Activated T-helper 1 cell treated with anti-CD3 and anti-CD28 coated beads, Interleukin-2, amount 50 U/mL, for 16 hours (primary cell): ENCODE data around the gene BTBD9.

Source experiments
- DNase-seq, 2 donors: peaks; one replicate each; pipeline ENCODE4 v3.0.0-alpha.2; 2020; ENCODE audit warnings: low read depth in 1 of 2, low spot score in 1 of 2

Gene BTBD9

GRCh38 chr6:38212579-38212978 lies 427.1 kb downstream of the BTBD9 start:
- no peak for DNase-seq

GRCh38 chr6:38212116-38212515 lies 427.6 kb downstream of the BTBD9 start:
- no peak for DNase-seq

GRCh38 chr6:38209371-38210260 lies 430.1 kb downstream of the BTBD9 start:
- no peak for DNase-seq

- no peak for DNase-seq
Measured at GRCh38 chr6:38208028-38208427, 431.7 kb downstream of the BTBD9 start.

GRCh38 chr6:38207375-38207774 lies 432.4 kb downstream of the BTBD9 start:
- DNase-seq = no peak

- no peak for DNase-seq
Measured at GRCh38 chr6:38198219-38198618, 441.5 kb downstream of the BTBD9 start.

GRCh38 chr6:38195113-38195635 lies 444.6 kb downstream of the BTBD9 start:
- DNase-seq = no peak

GRCh38 chr6:38194589-38194988 lies 445.1 kb downstream of the BTBD9 start:
- no peak for DNase-seq

GRCh38 chr6:38194282-38194572 lies 445.5 kb downstream of the BTBD9 start:
- no peak for DNase-seq

GRCh38 chr6:38193481-38194281 lies 446.0 kb downstream of the BTBD9 start:
- no peak for DNase-seq

- DNase-seq = no peak
Measured at GRCh38 chr6:38193051-38193450, 446.7 kb downstream of the BTBD9 start.

- DNase-seq = no peak
Measured at GRCh38 chr6:38192487-38192886, 447.2 kb downstream of the BTBD9 start.

- no peak for DNase-seq
Measured at GRCh38 chr6:38192011-38192410, 447.7 kb downstream of the BTBD9 start.

- DNase-seq = no peak
Measured at GRCh38 chr6:38191418-38191817, 448.3 kb downstream of the BTBD9 start.

- no peak for DNase-seq
Measured at GRCh38 chr6:38188677-38189335, 450.9 kb downstream of the BTBD9 start.

- DNase-seq = no peak
Measured at GRCh38 chr6:38187811-38188590, 451.7 kb downstream of the BTBD9 start.

GRCh38 chr6:38187325-38187724 lies 452.4 kb downstream of the BTBD9 start:
- DNase-seq = no peak

GRCh38 chr6:38185752-38186151 lies 454.0 kb downstream of the BTBD9 start:
- DNase-seq = no peak

GRCh38 chr6:38185244-38185643 lies 454.5 kb downstream of the BTBD9 start:
- DNase-seq = no peak

- no peak for DNase-seq
Measured at GRCh38 chr6:38184585-38185080, 455.1 kb downstream of the BTBD9 start.
